HEK293 (cell line): ENCODE measurements around the gene SFXN4.

ENCODE experiments used
- CTCF ChIA-PET: fragments of 350-600 bp; formaldehyde crosslinking; extraction: SDS; loops from one replicate; lab custom pipeline; 2021; ENCODE audit warnings: antibody characterized with exemption; lab: Yijun Ruan, JAX
- POLR2A ChIA-PET: fragments of 300-600 bp; formaldehyde crosslinking; extraction: SDS; loops from one replicate; lab custom pipeline; 2020; ENCODE audit warnings: antibody characterized with exemption, inconsistent platforms; lab: Yijun Ruan, JAX
- H3K27ac ChIP-seq: fragments of 200-500 bp; sonication (Bioruptor generic); 2 replicates; pipeline ENCODE4 v1.5.1; 2014; ENCODE audit warnings: low read depth, low read length, control low read depth, inconsistent platforms; ENCODE audit errors: extremely low read depth
- H3K36me3 ChIP-seq, 2 experiments: fragments of 200-500 bp in 1 of 2; sonication (Bioruptor generic) in 1 of 2; 1 replicate in 1 of 2; 2 replicates in 1 of 2; pipeline ENCODE4 v1.5.1; 2014 to 2017; ENCODE audit warnings: inconsistent platforms in 2 of 2, low read length in 2 of 2; ENCODE audit not compliant: control insufficient read depth in 2 of 2, insufficient read depth in 1 of 2
- H3K4me1 ChIP-seq: fragments of 200-500 bp; sonication (Bioruptor generic); 2 replicates; pipeline ENCODE4 v1.5.1; 2014; ENCODE audit warnings: mild to moderate bottlenecking, low read length, inconsistent platforms; ENCODE audit not compliant: control insufficient read depth, insufficient read depth
- H3K4me3 ChIP-seq: 2 replicates; pipeline ENCODE4 v1.5.1; 2011; ENCODE audit warnings: low read depth, mild to moderate bottlenecking, control low read depth, low read length, moderate library complexity
- H3K9me3 ChIP-seq: fragments of 200-500 bp; sonication (Bioruptor generic); 2 replicates; pipeline ENCODE4 v1.5.1; 2014; ENCODE audit warnings: low read depth, low read length, inconsistent platforms; ENCODE audit not compliant: control insufficient read depth, insufficient read depth
- CTCF ChIP-seq: fragments of 450-650 bp; formaldehyde crosslinking; IDR thresholded peaks from 2 replicates; pipeline ENCODE4 v1.5.1; 2016; ENCODE audit warnings: missing biosample characterization, missing genetic modification characterization
- KLF9 ChIP-seq: fragments of 450-650 bp; formaldehyde crosslinking; IDR thresholded peaks from 2 replicates; pipeline ENCODE4 v1.5.1; 2016; ENCODE audit warnings: missing biosample characterization, missing genetic modification characterization, low read depth
- SETDB1 ChIP-seq: IDR thresholded peaks from one replicate; pipeline ENCODE4 v1.6.1; 2017; ENCODE audit warnings: mild to moderate bottlenecking, low read length, moderate library complexity, mixed read lengths; ENCODE audit not compliant: insufficient read length
- YY1 ChIP-seq: fragments of 450-650 bp; formaldehyde crosslinking; IDR thresholded peaks from 2 replicates; pipeline ENCODE4 v1.5.1; 2018; ENCODE audit warnings: missing biosample characterization, missing genetic modification characterization
- ZBTB17 ChIP-seq: fragments of 450-650 bp; formaldehyde crosslinking; IDR thresholded peaks from 2 replicates; pipeline ENCODE4 v1.5.1; 2016; ENCODE audit warnings: missing biosample characterization, missing genetic modification characterization
- ZNF148 ChIP-seq: fragments of 450-650 bp; formaldehyde crosslinking; IDR thresholded peaks from 2 replicates; pipeline ENCODE4 v1.5.0; 2017; ENCODE audit warnings: missing biosample characterization, missing genetic modification characterization, borderline replicate concordance
- ZNF169 ChIP-seq: fragments of 450-650 bp; formaldehyde crosslinking; IDR thresholded peaks from 2 replicates; pipeline ENCODE4 v1.5.1; 2016; ENCODE audit warnings: missing biosample characterization, missing genetic modification characterization
- ZNF2 ChIP-seq: fragments of 450-650 bp; formaldehyde crosslinking; IDR thresholded peaks from 2 replicates; pipeline ENCODE4 v1.5.1; 2016; ENCODE audit warnings: missing biosample characterization, missing genetic modification characterization
- ZNF324 ChIP-seq: fragments of 450-650 bp; formaldehyde crosslinking; IDR thresholded peaks from 2 replicates; pipeline ENCODE4 v1.5.1; 2016; ENCODE audit warnings: missing biosample characterization, missing genetic modification characterization
- ZNF335 ChIP-seq: fragments of 450-650 bp; formaldehyde crosslinking; conservative IDR thresholded peaks from 2 replicates; pipeline ENCODE4 v1.5.1; 2016; ENCODE audit warnings: missing biosample characterization, missing genetic modification characterization
- ZNF521 ChIP-seq: fragments of 450-650 bp; formaldehyde crosslinking; IDR thresholded peaks from 2 replicates; pipeline ENCODE4 v1.5.1; 2017; ENCODE audit warnings: missing biosample characterization, mild to moderate bottlenecking, missing genetic modification characterization
- ZNF544 ChIP-seq: fragments of 450-650 bp; formaldehyde crosslinking; IDR thresholded peaks from 2 replicates; pipeline ENCODE4 v1.5.0; 2017; ENCODE audit warnings: missing biosample characterization, missing genetic modification characterization
- ZNF560 ChIP-seq: fragments of 450-650 bp; formaldehyde crosslinking; IDR thresholded peaks from 2 replicates; pipeline ENCODE4 v1.5.1; 2017; ENCODE audit warnings: missing biosample characterization, missing genetic modification characterization, borderline replicate concordance
- ZNF600 ChIP-seq: fragments of 450-650 bp; formaldehyde crosslinking; IDR thresholded peaks from 2 replicates; pipeline ENCODE4 v1.5.1; 2016; ENCODE audit warnings: missing biosample characterization, missing genetic modification characterization
- ZNF654 ChIP-seq: fragments of 450-650 bp; formaldehyde crosslinking; IDR thresholded peaks from 2 replicates; pipeline ENCODE4 v1.5.1; 2016; ENCODE audit warnings: low read depth, missing biosample characterization, missing genetic modification characterization
- ZNF658 ChIP-seq: fragments of 450-650 bp; formaldehyde crosslinking; IDR thresholded peaks from 2 replicates; pipeline ENCODE4; 2016; ENCODE audit warnings: missing biosample characterization, missing genetic modification characterization
- ZNF660 ChIP-seq: fragments of 450-650 bp; IDR thresholded peaks from 2 replicates; pipeline ENCODE4 v1.5.1; 2018; ENCODE audit warnings: missing biosample characterization, mild to moderate bottlenecking, missing genetic modification characterization
- ZNF664 ChIP-seq: fragments of 450-650 bp; formaldehyde crosslinking; IDR thresholded peaks from 2 replicates; pipeline ENCODE4 v1.5.1; 2016; ENCODE audit warnings: missing biosample characterization, missing genetic modification characterization
- ZSCAN5A ChIP-seq: fragments of 450-650 bp; formaldehyde crosslinking; IDR thresholded peaks from 2 replicates; pipeline ENCODE4 v1.5.1; 2016; ENCODE audit warnings: missing biosample characterization, missing genetic modification characterization
- TF ChIP-seq, protein P1 (sequence below): fragments of 450-650 bp; formaldehyde crosslinking; IDR thresholded peaks from 2 replicates; pipeline ENCODE4 v1.5.1; 2016; ENCODE audit warnings: missing biosample characterization, missing genetic modification characterization

SFXN4 gene

GRCh38 chr10:119199231-119199992 is 33.9 kb upstream of the SFXN4 start (continued):
- peak; percentile 87 for TF ChIP-seq CTCF (tag by site-specific recombination)
- no peak for TF ChIP-seq ZNF2 (tag by site-specific recombination)
- no peak for TF ChIP-seq ZSCAN5A (tag by site-specific recombination)
- no peak for TF ChIP-seq ZNF521 (tag by site-specific recombination)
- no peak for TF ChIP-seq ZNF335 (tag by site-specific recombination)
- no peak for TF ChIP-seq YY1 (tag by site-specific recombination)
- TF ChIP-seq ZNF560, result no peak
- TF ChIP-seq ZNF660 (tag by site-specific recombination), result no peak
- TF ChIP-seq ZBTB17, result peak; percentile 64
- TF ChIP-seq ZNF600 (tag by site-specific recombination), result 0 out of 2 replicates have a peak, but pooled peaks have one; percentile 16

GRCh38 chr10:119198438-119198837 is 32.9 kb upstream of the SFXN4 start:
- TF ChIP-seq, protein P1, sequence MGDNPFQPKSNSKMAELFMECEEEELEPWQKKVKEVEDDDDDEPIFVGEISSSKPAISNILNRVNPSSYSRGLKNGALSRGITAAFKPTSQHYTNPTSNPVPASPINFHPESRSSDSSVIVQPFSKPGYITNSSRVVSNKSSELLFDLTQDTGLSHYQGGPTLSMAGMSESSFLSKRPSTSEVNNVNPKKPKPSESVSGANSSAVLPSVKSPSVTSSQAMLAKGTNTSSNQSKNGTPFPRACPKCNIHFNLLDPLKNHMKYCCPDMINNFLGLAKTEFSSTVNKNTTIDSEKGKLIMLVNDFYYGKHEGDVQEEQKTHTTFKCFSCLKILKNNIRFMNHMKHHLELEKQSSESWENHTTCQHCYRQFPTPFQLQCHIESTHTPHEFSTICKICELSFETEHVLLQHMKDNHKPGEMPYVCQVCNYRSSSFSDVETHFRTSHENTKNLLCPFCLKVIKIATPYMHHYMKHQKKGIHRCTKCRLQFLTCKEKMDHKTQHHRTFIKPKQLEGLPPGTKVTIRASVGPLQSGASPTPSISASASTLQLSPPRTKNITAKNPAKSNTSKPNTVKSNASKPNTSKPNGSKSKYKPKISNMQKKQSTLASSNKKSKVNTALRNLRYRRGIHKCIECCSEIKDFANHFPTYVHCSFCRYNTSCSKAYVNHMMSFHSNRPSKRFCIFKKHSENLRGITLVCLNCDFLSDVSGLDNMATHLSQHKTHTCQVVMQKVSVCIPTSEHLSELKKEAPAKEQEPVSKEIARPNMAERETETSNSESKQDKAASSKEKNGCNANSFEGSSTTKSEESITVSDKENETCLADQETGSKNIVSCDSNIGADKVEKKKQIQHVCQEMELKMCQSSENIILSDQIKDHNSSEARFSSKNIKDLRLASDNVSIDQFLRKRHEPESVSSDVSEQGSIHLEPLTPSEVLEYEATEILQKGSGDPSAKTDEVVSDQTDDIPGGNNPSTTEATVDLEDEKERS (tag by site-specific recombination), result no peak
- 0 out of 2 replicates have a peak, but pooled peaks have one; percentile 18 for TF ChIP-seq ZNF654 (tag by site-specific recombination)
- no peak for TF ChIP-seq ZNF324 (tag by site-specific recombination)
- no peaks in the 10 kb centered on the region for H3K36me3 ChIP-seq
- no peaks in the 10 kb centered on the region for H3K4me1 ChIP-seq
- ChIA-PET CTCF (interaction anchor here (0.9 to 3.8 kb wide), 31 partner anchors 8 to 527 kb away, joined by 3 to 64 read pairs (median 5); partner anchors contain the start of gene INPP5F), POLR2A (no interaction called here)
- no peak overlapping the region for H3K4me3 ChIP-seq
- H3K9me3 ChIP-seq, result no peaks in the 10 kb centered on the region
- H3K27ac ChIP-seq, result no peak overlapping the region

DNA sequence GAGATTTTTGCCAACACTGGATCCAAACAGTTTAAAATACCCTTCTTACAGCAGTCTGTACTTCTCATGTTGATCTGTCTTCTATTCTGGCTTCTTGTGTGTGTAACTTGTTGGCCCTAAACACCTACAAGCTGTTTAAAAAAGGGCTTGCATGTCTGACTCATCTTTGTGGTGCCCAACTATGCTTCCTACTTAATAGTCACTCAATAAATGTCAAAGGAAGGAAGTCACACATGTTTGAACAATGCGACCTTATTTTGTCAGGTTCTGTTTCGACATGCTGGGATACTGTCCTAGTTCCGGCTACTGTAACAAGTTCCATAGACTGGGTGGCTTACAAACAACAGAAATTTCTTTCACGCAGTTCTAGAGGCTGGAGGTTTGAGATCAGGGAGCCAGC is 32.4 kb upstream of the SFXN4 start:
- ChIA-PET CTCF (interaction anchor here (0.9 to 3.8 kb wide), 20 partner anchors 8 to 528 kb away, joined by 3 to 64 read pairs (median 5); partner anchors contain the start of gene INPP5F), POLR2A (no interaction called here)
- Histone ChIP-seq H3K27ac (no peak overlapping the region), H3K4me1 (no peaks in the 10 kb centered on the region), H3K4me3 (no peak overlapping the region), H3K9me3 (no peaks in the 10 kb centered on the region), H3K36me3 (no peaks in the 10 kb centered on the region)
- TF ChIP-seq ZNF544 (tag by site-specific recombination) (no peak), ZNF148 (tag by site-specific recombination) (no peak), SETDB1 (no peak), ZNF664 (tag by site-specific recombination) (0 out of 2 replicates have a peak, but pooled peaks have one; percentile 8), YY1 (tag by site-specific recombination) (no peak), ZNF169 (no peak), KLF9 (no peak), ZNF658 (tag by site-specific recombination) (no peak)
